Kidney glomerular epithelial cell (primary cell): ENCODE measurements around the gene MPHOSPH8.

Experiments
- DNase-seq: peaks from one replicate; lab custom pipeline; 2025; lab: John Stamatoyannopoulos, UW

The MPHOSPH8 gene, protein sequence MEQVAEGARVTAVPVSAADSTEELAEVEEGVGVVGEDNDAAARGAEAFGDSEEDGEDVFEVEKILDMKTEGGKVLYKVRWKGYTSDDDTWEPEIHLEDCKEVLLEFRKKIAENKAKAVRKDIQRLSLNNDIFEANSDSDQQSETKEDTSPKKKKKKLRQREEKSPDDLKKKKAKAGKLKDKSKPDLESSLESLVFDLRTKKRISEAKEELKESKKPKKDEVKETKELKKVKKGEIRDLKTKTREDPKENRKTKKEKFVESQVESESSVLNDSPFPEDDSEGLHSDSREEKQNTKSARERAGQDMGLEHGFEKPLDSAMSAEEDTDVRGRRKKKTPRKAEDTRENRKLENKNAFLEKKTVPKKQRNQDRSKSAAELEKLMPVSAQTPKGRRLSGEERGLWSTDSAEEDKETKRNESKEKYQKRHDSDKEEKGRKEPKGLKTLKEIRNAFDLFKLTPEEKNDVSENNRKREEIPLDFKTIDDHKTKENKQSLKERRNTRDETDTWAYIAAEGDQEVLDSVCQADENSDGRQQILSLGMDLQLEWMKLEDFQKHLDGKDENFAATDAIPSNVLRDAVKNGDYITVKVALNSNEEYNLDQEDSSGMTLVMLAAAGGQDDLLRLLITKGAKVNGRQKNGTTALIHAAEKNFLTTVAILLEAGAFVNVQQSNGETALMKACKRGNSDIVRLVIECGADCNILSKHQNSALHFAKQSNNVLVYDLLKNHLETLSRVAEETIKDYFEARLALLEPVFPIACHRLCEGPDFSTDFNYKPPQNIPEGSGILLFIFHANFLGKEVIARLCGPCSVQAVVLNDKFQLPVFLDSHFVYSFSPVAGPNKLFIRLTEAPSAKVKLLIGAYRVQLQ

DNA sequence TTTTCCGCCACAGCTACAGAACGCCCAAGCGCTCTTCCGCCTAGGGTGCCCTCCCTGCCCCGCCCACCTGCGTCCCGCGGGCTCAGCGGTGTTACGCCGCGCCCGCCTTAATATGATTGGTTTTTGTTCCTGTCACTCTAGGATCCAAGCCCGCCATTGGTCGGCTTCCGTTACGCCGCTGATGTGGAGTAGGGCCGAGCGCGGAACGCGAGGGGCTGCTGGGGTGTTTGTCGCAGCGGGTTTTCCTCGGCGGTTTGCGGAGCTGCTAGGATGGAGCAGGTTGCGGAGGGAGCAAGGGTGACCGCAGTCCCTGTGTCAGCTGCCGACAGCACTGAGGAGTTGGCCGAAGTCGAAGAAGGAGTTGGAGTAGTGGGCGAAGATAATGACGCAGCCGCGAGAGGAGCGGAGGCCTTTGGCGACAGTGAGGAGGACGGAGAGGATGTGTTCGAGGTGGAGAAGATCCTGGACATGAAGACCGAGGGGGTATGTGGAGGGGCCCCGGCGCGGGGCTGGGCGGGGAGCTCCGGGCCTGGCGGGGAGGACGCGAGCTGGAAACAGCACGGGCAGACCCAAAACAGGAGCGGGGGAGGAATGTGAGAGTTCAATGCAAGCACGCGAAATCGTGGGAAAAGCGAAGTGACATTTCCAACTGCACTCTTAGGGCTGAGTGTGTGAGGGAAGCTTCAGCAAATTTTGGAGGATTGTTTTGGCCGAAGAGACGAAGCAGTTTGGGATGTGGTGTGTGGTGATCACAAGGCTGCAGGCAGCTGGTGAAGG is at the start of gene MPHOSPH8:
MPHOSPH8 (plus strand) TSS at position 181 of the 777 bp plus-strand sequence; CDS start at position 271, 90 bp downstream.
- peak; percentile 88 for DNase-seq

DNA sequence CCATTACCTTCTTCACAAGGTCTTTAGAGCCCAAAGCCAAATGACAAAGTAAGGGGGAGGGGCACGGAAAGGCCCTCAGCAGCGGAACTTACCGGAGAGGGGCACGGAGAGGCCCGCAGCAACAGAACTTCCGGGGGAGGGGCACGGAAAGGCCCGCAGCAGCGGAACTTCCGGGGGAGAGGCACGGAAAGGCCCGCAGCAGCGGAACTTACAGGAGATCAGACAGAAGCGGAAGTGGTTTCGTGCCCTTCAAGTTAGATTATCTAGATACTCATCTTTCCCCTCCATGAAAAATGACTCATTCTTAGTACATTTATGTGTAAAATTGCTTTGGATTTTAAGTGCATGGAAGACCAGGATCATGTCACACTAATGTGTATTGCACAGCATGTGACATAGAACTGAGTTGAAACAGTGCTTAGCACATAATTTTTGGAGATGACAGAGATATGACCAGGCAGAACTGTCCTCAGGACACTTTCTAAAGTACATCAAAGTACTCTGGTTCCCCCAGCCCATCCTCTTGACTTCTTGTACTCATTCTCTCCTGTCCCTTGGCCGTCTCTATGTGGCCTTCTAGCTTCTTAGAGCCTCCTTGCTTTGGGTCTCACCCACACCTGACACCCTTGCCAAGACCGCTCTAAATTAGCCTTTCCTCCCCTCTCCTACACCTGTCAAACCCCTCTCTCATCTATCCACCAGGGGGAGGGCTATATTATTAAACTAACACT is 46.4 kb upstream of the MPHOSPH8 start:
- no peak for DNase-seq

DNA sequence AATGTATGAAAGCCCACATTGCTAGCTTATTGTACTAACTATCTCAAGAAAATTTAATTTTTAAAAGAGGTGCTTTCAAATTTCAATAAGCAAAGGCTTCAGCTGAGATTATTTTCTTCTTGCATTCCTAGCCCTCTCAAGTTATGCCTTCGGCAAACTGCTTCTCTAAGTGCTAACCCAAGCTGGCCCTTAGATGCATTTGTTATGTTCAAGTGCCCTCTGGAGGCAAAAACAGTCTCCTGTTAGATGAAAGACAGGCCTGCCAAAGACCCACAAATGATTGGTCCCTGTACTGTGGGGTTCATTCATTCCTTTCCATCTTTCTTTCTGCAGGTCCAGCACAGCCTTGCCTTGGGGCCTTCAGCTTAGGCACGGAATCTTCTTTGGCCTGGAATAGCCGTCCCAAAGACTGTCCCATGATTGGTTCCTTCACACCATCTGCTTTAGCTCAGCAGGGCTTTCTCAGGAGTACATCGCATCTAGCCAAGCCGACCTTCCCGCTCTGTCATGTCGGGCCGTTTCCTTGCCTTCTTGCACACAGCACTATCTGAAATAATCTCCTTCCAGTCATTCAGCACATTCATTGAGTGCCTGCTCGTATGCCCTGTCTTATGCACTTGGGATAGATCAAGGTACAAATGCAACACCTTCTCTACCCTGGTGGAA is 45.7 kb upstream of the MPHOSPH8 start:
- peak; percentile 38 for DNase-seq

DNA sequence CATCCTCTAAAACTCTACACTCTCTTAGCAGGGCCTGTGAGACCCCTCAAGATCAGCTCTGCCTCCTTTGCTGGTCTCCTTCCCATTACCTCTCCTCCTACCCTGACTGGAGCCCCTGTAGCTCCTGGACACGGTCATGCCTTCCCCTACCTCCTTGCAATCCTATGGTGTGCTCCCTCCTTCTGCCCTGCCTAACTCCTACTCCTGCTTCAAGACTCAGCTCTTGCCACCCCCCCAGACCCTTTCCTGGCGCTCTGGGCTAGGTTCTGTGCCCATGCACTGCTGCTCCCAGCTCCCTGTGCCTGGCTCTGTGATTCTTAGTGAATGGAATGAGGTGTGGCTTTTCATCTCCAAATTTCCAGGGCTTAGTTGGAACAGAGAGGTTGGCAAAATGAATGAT is 44.1 kb upstream of the MPHOSPH8 start:
- DNase-seq, result no peak

DNA sequence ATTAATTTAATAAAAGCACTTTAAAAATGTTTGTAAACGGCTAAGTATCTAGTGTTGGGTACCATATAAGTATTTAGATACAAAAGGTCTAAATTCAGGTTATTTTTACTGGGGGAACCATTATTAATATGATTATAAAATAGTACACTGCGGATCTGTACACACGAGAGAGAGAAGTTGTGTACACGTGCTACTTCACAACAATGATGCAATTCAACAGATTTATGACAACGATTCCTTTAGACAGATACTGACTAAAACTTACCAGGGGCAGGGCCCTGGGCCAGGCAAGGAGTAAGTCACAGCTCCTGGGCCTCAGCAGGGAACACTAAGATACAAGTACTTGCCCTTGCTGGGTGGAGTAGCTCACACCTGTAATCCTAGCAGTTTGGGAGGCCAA is 43.0 kb upstream of the MPHOSPH8 start:
- no peak for DNase-seq

DNA sequence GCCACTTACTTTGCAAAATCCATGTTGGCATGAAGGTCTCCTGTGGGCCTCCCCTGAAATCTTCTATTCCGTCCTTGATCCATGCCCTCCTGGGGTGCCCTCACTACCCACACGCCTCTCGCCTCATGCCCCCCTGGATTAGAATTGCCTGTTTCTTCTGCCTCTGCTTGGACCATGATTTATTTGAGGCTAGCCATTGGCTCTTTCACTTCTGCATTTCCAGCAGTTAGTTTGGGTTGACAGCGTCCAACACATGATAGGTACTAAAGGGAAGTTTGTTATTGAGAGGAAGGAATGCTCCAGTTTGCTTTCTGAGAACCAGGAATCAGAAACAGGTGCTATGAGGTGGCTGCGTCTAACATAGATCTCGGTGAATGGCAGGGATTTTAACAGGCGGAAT is 41.6 kb upstream of the MPHOSPH8 start:
- no peak for DNase-seq

DNA sequence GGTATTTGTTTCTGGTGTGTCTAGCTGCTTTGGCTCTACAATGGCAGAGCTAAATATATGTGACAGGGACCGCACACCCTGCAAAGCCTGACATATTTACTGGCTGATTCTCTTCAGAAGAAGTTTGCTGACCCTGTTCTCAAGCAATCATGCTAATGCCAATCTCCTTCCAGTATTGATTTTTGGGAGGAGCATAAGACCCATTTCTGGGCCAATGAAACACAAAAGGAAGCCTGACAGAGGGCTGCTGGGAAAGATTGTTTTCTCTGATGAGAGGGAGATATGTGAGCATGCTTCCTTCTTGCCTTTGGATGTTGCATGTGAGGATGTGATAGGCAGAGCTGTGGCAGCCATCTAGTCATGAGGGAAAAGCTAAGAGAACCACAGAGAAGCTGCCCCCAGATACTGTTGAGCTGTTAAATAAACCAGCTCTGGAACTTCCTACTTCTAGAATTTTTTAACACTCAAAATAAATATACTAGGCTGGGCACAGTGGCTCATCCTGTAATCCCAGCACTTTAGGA is 40.7 kb upstream of the MPHOSPH8 start:
- DNase-seq, result no peak

DNA sequence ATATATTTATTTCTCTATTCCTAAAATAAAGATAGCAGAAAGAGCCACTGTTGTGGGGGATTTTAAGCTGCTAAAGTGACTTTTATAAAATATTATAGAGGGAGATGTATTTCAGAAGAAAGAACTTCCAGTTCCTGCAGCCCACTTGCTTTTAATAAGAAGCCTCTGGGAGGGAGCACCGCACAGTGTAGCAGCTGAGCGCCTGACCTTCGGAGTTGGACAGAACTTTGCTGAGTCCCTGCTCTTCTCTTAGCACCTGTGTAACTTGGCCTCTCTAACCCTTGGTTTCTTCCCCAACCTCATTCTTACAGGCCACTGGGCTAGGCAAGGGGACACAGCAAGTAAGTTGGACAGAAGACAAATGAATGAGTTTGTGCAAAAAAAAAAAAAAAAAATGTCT is 37.4 kb upstream of the MPHOSPH8 start:
- DNase-seq, result no peak

DNA sequence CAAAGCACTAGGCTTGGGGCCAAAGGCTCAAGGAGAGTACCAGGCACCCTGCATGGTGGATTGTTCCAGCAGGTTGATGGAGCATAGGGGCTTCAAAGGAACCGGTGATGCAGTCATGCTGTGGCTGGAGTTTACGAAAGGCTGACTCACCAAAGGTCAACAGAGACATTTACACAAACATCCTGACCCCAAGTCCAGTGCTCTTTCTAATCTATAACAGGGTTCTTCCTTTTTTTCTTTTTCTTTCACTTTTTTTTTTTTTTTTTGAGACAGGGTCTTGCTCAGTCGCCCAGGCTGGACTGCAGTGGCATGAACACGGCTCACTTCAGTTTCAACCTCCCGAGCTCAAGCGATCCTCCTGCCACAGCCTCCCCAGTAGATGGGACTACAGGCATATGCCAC is 36.5 kb upstream of the MPHOSPH8 start:
- DNase-seq, result peak; percentile 75

DNA sequence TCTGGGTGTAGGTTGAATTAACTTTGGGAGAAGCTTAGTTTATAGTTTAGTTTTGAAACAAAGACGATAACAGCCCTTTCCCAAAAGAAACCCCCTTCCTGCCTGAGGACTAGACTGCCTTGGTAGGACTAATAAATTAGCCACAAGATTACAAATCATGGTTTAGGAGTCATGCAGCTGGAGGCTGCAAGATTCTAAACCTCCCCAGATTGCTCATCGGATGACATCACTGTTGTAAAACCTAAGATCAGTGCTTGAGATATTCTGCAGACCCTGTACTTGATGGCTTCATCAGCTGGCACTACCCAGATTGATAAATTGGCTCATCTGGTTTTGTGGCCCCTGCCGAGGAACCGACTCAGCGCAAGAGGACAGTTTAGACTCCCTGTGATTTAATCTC is 35.9 kb upstream of the MPHOSPH8 start:
- peak; percentile 23 for DNase-seq

DNA sequence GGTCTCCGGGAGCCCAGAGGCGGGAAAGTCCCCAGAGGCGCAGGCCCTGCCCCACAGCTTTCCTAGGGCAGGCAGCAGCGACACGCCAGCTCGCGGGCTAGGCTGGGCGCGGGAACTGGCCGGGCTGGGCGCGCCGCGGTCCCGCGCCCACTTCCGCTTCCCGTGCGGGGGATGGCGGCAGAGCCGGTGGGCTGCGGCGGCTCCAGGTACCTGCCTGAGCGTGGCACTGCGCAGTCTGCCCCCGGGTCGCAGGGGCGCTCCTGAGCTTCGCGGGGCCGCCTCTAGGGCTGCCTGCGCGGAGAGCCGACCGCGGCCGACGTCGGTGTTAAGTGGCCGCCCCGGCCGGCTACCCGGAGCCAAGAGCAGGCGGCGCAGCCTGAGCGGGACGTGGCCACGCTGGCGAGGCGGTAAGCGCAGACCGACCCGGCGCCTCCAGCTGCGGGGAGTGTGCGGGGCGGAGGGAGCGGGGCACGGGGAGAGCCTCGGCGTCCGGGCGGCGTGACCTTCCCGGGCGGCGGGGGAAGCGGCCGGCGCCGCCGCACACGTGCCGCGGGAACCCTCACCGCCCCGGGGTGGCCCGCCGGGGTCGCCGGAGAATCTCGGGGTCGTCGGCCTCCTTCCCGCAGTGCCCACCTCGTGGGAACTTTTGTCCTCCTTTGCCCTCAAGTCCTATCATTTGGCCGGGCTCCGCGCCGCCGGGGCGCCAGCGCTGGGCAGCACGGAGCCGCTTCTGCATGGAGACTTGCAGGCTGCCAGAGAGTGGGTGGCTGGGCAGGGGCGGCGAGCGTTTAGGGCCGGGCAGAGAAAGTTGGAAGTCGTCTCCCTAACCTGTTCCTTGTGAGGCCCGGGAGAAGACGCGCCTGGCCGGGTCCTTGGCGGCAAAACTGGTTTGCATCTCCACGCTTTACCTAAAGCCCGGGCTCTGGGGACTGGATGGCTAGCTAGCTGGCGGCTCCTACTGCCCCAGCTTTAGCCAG is 31.4 kb upstream of the MPHOSPH8 start:
- DNase-seq, result peak; percentile 18

DNA sequence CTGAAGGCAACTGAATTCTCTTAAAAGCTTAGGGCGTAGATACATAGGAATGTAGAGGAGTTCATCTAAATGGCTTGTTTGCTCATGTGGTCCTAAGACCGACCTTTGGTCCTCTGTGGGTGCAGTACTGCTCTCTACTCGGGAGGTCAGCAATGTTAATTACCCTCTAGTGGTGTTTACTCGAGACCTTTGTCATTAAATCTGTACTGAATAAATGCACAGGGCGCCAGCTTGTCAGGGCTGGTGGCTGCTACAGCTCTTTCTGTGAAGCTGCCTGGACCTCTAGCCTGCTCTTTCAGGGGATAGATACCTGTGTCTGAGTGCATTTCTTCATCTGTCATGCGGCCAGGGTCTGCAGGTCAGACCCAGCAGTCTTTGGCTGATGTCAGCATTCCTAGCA is 29.2 kb upstream of the MPHOSPH8 start:
- DNase-seq, result no peak

DNA sequence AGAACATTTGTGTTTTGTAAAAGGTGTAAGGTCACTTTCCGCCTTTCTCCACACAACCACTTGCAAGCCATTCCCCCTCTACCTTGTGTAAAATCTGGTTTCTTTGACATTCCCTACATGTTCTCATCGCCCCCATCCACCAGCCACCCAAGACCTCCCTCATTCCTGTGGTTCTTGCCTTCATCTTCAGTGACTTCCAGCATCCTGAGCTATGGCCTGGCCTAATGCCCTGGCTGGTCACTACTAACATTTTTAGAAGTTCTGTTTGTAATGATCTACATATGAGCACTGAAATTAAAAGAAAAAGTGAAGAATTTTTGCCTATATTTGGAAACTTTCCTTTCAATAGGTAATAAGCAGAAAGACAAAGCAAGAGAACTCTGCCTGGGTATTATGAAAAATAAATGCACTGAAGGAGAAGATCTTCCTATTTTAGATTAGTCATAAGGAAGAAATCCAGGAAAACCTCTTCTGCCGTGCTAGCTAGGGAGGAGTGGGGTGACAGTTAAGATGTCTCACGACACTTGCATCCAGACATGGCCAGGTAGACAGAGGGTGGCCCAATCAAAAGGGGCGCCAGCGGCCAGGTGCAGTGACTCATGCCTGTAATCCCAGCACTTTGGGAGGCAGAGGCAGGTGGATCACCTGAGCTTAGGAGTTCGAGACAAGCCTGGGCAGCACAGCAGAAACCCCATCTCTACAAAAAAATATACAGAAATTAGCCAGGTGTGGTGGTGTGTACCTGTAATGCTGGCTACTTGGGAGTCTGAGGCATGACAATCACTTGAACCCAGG is 28.1 kb upstream of the MPHOSPH8 start:
- DNase-seq, result no peak

DNA sequence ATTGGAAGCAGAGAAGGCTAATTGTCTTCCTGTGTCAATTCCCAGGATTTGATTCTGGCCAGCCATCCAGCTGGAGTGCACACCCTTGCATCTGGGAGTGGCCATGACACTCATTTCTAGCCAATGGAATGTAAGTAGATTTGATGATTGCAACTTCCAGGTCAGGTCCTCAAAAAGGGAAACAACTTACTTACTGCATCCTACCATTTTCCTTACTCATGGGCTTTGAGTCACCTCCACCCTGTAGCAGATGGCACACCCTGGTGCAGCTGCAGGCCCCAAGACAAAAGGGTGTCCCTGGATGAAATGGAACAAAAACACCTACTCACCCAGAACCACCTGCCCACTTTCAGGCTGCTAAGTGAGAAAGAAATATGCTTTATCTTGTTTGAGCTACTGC is 27.3 kb upstream of the MPHOSPH8 start:
- no peak for DNase-seq

DNA sequence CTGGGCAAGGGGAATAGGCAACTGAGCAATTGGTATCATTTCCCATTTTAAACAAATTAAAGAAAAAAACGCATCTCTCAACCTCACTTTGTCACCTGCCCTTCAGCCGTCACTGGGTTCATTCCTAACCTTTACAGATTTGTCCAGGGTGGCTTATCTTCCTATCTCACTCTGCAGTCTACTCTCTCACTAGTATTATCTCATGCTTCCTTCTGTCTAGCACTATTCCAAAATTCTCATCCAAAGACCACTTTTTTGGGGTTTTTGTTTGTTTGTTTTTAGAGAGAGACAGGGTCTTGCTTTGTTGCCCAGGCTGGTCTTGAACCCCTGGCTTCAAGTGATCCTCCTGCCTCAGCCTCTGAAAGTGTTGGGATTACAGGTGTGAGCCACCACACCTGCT is 26.7 kb upstream of the MPHOSPH8 start:
- DNase-seq, result no peak

DNA sequence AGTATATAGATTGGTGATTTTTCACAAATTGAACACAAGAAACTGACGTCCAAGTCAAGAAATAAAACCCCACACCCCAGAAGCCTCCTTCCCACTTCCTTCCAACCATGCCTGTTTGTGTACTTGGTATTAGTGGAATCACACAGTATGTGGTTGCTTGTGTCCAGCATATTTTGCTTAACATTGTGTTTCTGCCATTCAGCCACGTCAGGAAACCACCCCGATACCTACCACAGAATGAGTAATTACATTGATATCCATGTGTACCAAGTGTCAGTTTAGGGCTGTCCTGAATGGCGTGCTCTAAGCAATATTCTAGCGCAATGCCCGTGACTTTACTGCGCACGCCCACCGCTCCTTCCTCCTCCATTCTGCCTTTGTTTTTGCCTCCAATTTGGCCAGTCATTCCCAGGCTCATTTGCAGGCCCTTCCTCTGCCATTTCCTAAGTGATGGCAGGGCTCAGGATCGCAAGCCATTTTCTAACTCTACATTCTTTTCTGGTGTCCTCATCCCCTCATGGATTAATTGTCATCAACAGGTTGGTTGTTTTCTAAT is 25.9 kb upstream of the MPHOSPH8 start:
- DNase-seq, result no peak

DNA sequence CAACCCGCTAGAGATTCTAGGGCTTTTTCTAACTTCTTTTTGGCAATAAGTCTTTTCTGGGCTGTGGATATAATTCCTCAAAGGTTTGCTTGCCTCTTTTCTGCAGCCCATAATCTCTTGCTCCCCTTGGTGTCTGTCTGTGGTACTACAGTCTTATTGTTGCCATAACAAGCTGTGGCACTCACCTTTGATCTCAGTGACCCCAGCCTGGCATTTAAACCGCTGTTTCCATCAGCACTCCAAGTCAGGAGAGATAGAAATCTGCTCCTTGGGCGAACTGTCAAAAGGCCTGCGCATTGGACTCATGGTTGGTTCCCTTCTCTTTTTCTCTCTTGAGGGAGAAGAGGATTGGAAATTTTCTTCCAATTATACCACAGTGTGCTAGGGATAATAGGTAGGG is 14.5 kb upstream of the MPHOSPH8 start:
- peak; percentile 6 for DNase-seq

DNA sequence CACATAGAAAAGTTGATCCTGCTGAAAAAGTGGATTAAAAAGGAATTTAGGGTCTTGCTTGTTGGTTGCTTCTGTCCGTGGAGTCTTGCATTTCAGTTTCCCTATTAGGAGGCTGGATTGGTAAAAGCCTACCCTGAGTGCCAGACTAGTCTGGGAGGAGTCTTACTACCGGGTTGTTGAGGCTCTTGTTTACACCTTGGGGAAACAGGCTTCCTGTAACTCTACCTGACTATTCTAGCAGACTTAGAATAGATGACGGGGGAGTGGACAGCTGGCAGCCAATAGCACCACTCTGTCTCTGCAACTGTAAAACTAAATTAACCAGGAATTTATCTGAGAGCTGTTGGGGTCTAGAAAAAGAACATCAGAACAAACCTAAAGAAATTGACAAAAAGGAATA is 11.3 kb upstream of the MPHOSPH8 start:
- no peak for DNase-seq

DNA sequence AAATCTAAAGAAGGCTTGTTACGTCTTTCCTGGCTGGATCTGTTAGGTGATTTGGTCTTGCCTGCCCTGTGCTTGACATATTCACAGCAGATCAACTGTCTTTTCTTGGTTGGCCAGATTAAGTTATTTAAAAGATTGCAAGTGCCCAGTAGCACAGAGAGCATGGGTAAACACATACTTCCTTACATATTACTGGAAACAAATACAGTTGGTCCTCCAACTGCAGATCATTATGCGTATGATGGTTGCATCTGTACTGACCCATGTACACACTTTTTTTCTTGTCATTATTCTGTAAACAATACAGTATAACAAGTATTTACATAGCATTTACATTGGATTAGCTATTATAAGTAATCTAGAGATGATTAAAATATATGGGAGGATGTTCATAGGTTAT is 9.2 kb upstream of the MPHOSPH8 start:
- DNase-seq, result no peak
